HEK293 (cell line): ENCODE measurements around the gene MID1IP1.

Experiments
- CTCF ChIA-PET: fragments of 350-600 bp; formaldehyde crosslinking; extraction: SDS; loops from one replicate; lab custom pipeline; 2021; ENCODE audit warnings: antibody characterized with exemption; lab: Yijun Ruan, JAX
- POLR2A ChIA-PET: fragments of 300-600 bp; formaldehyde crosslinking; extraction: SDS; loops from one replicate; lab custom pipeline; 2020; ENCODE audit warnings: antibody characterized with exemption, inconsistent platforms; lab: Yijun Ruan, JAX
- H3K27ac ChIP-seq: fragments of 200-500 bp; sonication (Bioruptor generic); 2 replicates; pipeline ENCODE4 v1.5.1; 2014; ENCODE audit warnings: low read depth, low read length, control low read depth, inconsistent platforms; ENCODE audit errors: extremely low read depth
- H3K36me3 ChIP-seq, 2 experiments: fragments of 200-500 bp in 1 of 2; sonication (Bioruptor generic) in 1 of 2; 1 replicate in 1 of 2; 2 replicates in 1 of 2; pipeline ENCODE4 v1.5.1; 2014 to 2017; ENCODE audit warnings: inconsistent platforms in 2 of 2, low read length in 2 of 2; ENCODE audit not compliant: control insufficient read depth in 2 of 2, insufficient read depth in 1 of 2
- H3K4me1 ChIP-seq: fragments of 200-500 bp; sonication (Bioruptor generic); 2 replicates; pipeline ENCODE4 v1.5.1; 2014; ENCODE audit warnings: mild to moderate bottlenecking, low read length, inconsistent platforms; ENCODE audit not compliant: control insufficient read depth, insufficient read depth
- H3K4me3 ChIP-seq: 2 replicates; pipeline ENCODE4 v1.5.1; 2011; ENCODE audit warnings: low read depth, mild to moderate bottlenecking, control low read depth, low read length, moderate library complexity
- H3K9me3 ChIP-seq: fragments of 200-500 bp; sonication (Bioruptor generic); 2 replicates; pipeline ENCODE4 v1.5.1; 2014; ENCODE audit warnings: low read depth, low read length, inconsistent platforms; ENCODE audit not compliant: control insufficient read depth, insufficient read depth
- HOXD13 ChIP-seq: sonication (generic); formaldehyde crosslinking; IDR thresholded peaks from 2 replicates; pipeline ENCODE4 v1.8.0; 2022; ENCODE audit warnings: missing genetic modification reagents, borderline replicate concordance
- KLF16 ChIP-seq: fragments of 450-650 bp; formaldehyde crosslinking; IDR thresholded peaks from 2 replicates; pipeline ENCODE4 v1.5.1; 2017; ENCODE audit warnings: missing biosample characterization, missing genetic modification characterization
- KLF7 ChIP-seq: fragments of 450-650 bp; formaldehyde crosslinking; IDR thresholded peaks from 2 replicates; pipeline ENCODE4 v1.5.1; 2016; ENCODE audit warnings: missing biosample characterization, missing genetic modification characterization, borderline replicate concordance
- SP7 ChIP-seq: fragments of 450-650 bp; formaldehyde crosslinking; IDR thresholded peaks from 2 replicates; pipeline ENCODE4 v1.5.1; 2016; ENCODE audit warnings: missing biosample characterization, missing genetic modification characterization
- WT1 ChIP-seq: fragments of 450-650 bp; formaldehyde crosslinking; IDR thresholded peaks from 2 replicates; pipeline ENCODE4 v1.5.1; 2016; ENCODE audit warnings: missing biosample characterization, missing genetic modification characterization
- ZBTB48 ChIP-seq: fragments of 450-650 bp; formaldehyde crosslinking; IDR thresholded peaks from 2 replicates; pipeline ENCODE4 v1.5.1; 2016; ENCODE audit warnings: missing biosample characterization, missing genetic modification characterization
- ZFHX2 ChIP-seq: fragments of 450-650 bp; formaldehyde crosslinking; conservative IDR thresholded peaks from 2 replicates; pipeline ENCODE4 v1.5.1; 2016; ENCODE audit warnings: missing biosample characterization, missing genetic modification characterization
- ZNF155 ChIP-seq: fragments of 450-650 bp; formaldehyde crosslinking; IDR thresholded peaks from 2 replicates; pipeline ENCODE4 v1.5.1; 2016; ENCODE audit warnings: missing biosample characterization, missing genetic modification characterization
- ZNF184 ChIP-seq: fragments of 450-650 bp; IDR thresholded peaks from 2 replicates; pipeline ENCODE4 v1.5.1; 2018; ENCODE audit warnings: missing biosample characterization, mild to moderate bottlenecking, missing genetic modification characterization
- ZNF433 ChIP-seq: fragments of 450-650 bp; formaldehyde crosslinking; IDR thresholded peaks from 2 replicates; pipeline ENCODE4 v1.5.1; 2016; ENCODE audit warnings: missing biosample characterization, missing genetic modification characterization, low read depth
- ZNF549 ChIP-seq: fragments of 450-650 bp; IDR thresholded peaks from 2 replicates; pipeline ENCODE4 v1.5.1; 2018; ENCODE audit warnings: missing biosample characterization, missing genetic modification characterization, mild to moderate bottlenecking, inconsistent platforms, moderate library complexity
- ZNF639 ChIP-seq: fragments of 450-650 bp; formaldehyde crosslinking; IDR thresholded peaks from 2 replicates; pipeline ENCODE4 v1.5.1; 2016; ENCODE audit warnings: missing biosample characterization, missing genetic modification characterization
- ZNF660 ChIP-seq: fragments of 450-650 bp; IDR thresholded peaks from 2 replicates; pipeline ENCODE4 v1.5.1; 2018; ENCODE audit warnings: missing biosample characterization, mild to moderate bottlenecking, missing genetic modification characterization
- TF ChIP-seq, protein P1 (sequence below): fragments of 450-650 bp; formaldehyde crosslinking; IDR thresholded peaks from 2 replicates; pipeline ENCODE4 v1.5.1; 2016; ENCODE audit warnings: missing biosample characterization, missing genetic modification characterization, borderline replicate concordance
- TF ChIP-seq, protein P2 (sequence below): sonication (generic); formaldehyde crosslinking; IDR thresholded peaks from 2 replicates; pipeline ENCODE4 v1.8.1; 2022; ENCODE audit warnings: mild to moderate bottlenecking, moderate library complexity, missing genetic modification reagents
- TF ChIP-seq, protein P3 (sequence below): fragments of 450-650 bp; formaldehyde crosslinking; IDR thresholded peaks from 2 replicates; pipeline ENCODE4 v1.5.1; 2016; ENCODE audit warnings: missing biosample characterization, missing genetic modification characterization, borderline replicate concordance

MID1IP1 gene

DNA sequence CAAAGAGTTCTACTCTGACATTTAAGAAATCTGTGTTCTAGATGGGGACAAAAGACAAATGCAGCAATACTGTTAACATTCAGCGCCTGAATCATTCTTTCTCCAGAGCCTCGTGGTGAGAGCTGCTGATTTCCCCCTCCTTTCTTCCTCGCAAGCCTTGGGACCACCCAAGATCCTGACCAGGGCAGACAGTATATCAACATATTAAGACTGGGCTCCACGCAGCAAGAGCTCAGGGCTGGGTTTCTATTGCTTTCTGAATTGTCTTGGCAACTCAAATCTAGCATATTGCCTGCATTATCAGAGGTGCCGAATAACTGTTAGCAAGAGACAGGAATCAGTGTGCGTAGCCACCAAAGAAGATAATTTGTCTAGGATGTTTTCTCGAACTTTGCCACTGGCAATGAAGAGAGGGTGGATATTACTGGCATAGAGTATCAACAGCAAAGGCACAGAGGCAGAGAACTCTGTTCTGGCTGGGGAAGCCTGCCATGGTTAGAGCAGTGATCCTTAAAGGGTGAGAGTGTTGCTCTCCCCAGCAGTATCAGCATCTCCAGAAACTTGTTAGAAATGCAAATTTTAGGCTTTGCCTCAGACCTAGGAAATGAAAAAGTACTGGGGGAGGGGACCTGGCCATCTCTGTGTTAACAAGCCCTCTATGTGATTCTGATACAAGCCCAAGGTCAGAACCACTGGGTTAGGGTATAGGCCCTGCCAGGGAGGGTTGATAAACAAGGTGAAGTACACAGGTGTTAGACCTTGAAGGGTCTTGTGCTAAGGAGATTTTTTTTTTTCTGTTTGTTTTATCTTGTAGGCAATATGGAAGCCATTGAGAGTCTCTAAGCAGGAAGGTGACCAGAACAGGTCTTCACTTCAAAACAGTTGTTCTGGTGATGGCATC is 46.2 kb upstream of the MID1IP1 start:
- H3K4me3 ChIP-seq: no peak overlapping the region
- H3K36me3 ChIP-seq: no peaks in the 10 kb centered on the region
- H3K4me1 ChIP-seq: no peaks in the 10 kb centered on the region
- CTCF ChIA-PET: interaction anchor here (0.6 to 2.1 kb wide), 7 partner anchors 8 to 769 kb away, joined by 3 to 8 read pairs (median 4); no protein-coding TSS in a partner anchor
- H3K27ac ChIP-seq: no peak overlapping the region
- TF ChIP-seq HOXD13 (no peak), ZNF549 (tag by site-specific recombination) (no peak), ZNF433 (tag by site-specific recombination) (no peak), ZBTB48 (no peak), ZFHX2 (tag by site-specific recombination) (no peak), SP7 (tag by site-specific recombination) (no peak), ZNF660 (tag by site-specific recombination) (no peak), ZNF184 (tag by site-specific recombination) (no peak), KLF7 (no peak), KLF16 (no peak), WT1 (no peak), ZNF155 (tag by site-specific recombination) (no peak), ZNF639 (tag by site-specific recombination) (no peak)
- TF ChIP-seq, protein P1, sequence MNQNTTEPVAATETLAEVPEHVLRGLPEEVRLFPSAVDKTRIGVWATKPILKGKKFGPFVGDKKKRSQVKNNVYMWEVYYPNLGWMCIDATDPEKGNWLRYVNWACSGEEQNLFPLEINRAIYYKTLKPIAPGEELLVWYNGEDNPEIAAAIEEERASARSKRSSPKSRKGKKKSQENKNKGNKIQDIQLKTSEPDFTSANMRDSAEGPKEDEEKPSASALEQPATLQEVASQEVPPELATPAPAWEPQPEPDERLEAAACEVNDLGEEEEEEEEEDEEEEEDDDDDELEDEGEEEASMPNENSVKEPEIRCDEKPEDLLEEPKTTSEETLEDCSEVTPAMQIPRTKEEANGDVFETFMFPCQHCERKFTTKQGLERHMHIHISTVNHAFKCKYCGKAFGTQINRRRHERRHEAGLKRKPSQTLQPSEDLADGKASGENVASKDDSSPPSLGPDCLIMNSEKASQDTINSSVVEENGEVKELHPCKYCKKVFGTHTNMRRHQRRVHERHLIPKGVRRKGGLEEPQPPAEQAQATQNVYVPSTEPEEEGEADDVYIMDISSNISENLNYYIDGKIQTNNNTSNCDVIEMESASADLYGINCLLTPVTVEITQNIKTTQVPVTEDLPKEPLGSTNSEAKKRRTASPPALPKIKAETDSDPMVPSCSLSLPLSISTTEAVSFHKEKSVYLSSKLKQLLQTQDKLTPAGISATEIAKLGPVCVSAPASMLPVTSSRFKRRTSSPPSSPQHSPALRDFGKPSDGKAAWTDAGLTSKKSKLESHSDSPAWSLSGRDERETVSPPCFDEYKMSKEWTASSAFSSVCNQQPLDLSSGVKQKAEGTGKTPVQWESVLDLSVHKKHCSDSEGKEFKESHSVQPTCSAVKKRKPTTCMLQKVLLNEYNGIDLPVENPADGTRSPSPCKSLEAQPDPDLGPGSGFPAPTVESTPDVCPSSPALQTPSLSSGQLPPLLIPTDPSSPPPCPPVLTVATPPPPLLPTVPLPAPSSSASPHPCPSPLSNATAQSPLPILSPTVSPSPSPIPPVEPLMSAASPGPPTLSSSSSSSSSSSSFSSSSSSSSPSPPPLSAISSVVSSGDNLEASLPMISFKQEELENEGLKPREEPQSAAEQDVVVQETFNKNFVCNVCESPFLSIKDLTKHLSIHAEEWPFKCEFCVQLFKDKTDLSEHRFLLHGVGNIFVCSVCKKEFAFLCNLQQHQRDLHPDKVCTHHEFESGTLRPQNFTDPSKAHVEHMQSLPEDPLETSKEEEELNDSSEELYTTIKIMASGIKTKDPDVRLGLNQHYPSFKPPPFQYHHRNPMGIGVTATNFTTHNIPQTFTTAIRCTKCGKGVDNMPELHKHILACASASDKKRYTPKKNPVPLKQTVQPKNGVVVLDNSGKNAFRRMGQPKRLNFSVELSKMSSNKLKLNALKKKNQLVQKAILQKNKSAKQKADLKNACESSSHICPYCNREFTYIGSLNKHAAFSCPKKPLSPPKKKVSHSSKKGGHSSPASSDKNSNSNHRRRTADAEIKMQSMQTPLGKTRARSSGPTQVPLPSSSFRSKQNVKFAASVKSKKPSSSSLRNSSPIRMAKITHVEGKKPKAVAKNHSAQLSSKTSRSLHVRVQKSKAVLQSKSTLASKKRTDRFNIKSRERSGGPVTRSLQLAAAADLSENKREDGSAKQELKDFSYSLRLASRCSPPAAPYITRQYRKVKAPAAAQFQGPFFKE (tag by site-specific recombination): no peak
- TF ChIP-seq, protein P2, sequence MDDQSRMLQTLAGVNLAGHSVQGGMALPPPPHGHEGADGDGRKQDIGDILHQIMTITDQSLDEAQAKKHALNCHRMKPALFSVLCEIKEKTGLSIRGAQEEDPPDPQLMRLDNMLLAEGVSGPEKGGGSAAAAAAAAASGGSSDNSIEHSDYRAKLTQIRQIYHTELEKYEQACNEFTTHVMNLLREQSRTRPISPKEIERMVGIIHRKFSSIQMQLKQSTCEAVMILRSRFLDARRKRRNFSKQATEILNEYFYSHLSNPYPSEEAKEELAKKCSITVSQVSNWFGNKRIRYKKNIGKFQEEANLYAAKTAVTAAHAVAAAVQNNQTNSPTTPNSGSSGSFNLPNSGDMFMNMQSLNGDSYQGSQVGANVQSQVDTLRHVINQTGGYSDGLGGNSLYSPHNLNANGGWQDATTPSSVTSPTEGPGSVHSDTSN (CRISPR knock-in tag): no peak
- TF ChIP-seq, protein P3, sequence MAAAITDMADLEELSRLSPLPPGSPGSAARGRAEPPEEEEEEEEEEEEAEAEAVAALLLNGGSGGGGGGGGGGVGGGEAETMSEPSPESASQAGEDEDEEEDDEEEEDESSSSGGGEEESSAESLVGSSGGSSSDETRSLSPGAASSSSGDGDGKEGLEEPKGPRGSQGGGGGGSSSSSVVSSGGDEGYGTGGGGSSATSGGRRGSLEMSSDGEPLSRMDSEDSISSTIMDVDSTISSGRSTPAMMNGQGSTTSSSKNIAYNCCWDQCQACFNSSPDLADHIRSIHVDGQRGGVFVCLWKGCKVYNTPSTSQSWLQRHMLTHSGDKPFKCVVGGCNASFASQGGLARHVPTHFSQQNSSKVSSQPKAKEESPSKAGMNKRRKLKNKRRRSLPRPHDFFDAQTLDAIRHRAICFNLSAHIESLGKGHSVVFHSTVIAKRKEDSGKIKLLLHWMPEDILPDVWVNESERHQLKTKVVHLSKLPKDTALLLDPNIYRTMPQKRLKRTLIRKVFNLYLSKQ (tag by site-specific recombination): no peak
- POLR2A ChIA-PET: no interaction called here
- H3K9me3 ChIP-seq: peaks cover 3% of the 10 kb centered on the region; the same call in 1 of the 2 replicates
